Right lobe of liver (tissue), 4 donors: ENCODE data around the gene WNK3.

Experiments used
- CTCF ChIP-seq, 4 donors: fragments of 200-600 bp in 3 of 4; fragments of 450-650 bp in 1 of 4; IDR thresholded peaks; one replicate each; pipeline versions ENCODE4 v1.5.1 to v1.8.0; 2016 to 2022; ENCODE audit warnings: antibody characterized with exemption in 4 of 4, mild to moderate bottlenecking in 2 of 4
- POLR2A ChIP-seq: fragments of 450-650 bp; IDR thresholded peaks from one replicate; pipeline ENCODE4 v1.6.1; 2017; ENCODE audit warnings: antibody characterized with exemption, mild to moderate bottlenecking
- donor health status: DM: no; HTN: no; CAD: no.
- donor health status: DM: no; HTN: no; CAD: no.
- donor health status: DM: no; HTN: yes; CAD: no.

- TF ChIP-seq CTCF (IDR thresholded peaks at IDR 0.05): no peak
- no peak for TF ChIP-seq POLR2A
Observed at GRCh38 chrX:54301516-54301915, 56.3 kb downstream of the WNK3 start.
